Amniotic epithelial cell (primary cell): ENCODE results near the gene SNRNP25.

Source experiments
- DNase-seq: peaks from one replicate; pipeline ENCODE4 v3.0.0-alpha.2; 2010; ENCODE audit warnings: low read depth

Gene SNRNP25

DNA sequence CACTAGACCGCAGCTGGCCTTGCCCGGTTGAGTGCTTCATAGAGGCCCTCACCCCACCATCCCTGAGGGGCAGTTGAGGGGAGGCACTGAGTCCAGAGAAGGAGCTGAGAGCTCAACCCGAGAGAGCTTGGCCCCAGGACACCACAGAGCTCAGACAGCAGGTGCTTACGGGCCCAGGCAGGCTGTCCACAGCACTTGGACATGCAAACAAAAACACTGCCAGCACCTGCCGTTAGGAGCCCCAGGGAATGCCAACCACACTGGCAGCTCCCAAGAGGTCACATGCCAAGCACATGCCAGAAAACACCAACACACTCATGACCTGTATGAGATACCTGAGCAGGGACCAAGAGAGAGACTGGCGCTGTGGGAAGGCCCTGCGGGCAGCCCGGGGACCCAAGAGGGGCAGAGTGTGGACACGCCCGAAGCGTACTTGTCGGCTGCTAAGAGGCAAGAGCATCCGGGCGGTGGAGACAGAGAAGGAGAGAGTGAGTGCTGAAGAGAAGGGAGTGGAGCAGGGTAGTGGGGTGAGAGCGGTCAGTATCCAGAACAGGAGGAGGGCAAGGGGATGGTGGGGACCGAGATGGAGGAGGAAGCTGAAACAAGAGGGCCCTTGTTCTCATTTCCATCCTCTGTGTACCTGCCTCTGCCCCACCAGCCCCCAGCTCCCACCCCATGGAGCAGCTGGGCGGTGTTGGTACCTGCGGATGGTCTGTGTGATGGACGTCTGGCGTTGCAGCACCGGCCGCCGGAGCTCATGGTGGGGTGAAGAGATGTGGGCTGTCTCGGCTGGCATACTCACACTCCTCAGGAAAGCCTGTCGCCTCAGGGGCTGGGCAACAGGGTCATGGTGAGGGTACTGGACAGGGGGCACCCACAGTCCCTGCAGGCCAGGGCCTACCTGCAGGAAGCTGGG, 10.6 kb downstream of the SNRNP25 start:
- no peak for DNase-seq

- no peak for DNase-seq
Measured at GRCh38 chr16:64914-65255, 11.3 kb downstream of the SNRNP25 start.

DNA sequence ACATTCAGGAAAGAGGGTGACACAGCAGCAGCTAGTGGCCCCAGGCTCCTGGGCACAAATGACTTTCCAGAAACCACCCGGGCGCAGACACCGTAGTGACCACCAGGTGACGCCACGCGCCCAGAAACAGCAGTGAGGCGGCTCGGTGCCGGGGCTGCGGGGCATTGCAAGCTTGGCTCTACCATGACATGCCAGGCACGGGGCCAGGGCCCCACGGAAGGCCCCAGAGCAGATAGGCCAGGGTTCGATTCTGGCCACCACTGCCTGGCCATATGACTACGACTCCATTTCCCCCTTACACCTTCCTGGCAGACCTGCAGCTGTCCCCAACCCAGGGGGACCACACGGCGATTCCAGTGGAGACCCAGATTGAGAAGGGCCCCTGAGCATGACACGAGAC, 12.1 kb downstream of the SNRNP25 start:
- peak; percentile 42 for DNase-seq

DNA sequence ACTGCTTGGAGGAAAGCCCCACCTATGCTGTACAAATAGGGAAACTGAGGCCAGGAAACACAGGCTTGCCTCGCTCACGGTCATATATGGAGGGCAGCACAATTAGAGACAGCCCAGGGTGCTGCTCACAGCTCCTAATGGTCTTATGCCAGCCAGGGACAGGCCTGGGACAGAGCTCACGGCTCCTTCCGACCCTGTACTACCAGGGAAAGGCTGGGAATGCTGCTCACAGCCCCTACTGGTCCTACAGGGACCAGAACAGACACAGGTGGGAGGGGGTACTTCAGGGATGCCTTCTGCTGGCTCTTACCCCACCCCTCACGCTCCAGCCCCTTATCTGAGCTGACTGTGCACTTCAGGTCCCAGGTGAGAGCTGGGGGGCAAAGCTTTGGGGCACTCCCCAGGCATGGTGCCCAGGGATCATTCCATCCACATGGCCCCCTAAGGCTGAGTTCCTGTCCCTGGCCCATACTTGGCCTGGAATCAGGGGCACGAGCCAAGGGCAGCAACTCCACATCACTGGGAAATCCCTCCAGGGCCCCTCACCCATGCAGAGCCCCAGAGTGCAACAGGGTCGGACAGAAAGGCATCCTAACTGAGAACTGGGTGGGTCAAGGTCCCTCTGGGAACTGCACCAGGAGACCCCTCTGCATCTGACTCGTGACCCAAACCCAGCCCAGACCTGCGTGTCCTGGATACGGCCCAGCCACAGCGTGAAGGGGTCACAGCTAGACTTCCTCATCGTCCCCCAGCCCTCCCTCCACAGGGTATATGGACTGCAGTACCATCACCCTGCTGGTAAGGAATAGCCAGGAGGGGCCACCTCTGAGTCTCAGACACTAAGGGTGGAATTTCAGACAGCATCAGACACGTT, 12.9 kb downstream of the SNRNP25 start:
- DNase-seq: no peak

DNA sequence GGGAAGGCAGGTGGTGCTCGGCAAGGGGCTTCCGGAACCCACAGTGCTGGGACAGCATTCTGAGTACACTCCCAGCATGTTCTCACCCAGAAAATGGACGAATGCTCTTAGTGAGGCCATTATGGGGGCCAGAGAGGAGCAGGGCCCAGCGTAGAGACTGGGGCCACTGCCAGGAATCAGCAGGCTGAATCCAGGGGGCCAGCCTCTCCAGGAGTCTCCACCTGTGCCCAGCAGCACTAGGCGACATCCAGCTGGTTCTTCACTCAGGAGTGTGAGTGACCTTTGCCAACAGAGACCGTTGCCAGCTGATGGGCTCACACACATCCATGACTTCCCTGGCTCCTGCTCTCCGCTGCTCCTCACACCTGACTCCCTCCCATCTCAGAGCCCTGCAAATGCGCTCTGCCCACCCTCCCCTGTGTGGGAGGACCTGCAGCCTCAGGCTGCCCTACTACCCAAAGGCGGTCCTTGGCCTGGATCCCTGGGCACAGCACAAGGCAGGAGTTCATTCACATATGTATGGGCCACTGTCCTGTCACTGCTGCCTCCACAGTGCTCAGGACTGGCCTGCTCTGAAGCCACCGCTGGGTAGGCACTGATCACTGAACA, 13.7 kb downstream of the SNRNP25 start:
- no peak for DNase-seq

GRCh38 chr16:67884-68789, 14.5 kb downstream of the SNRNP25 start:
- DNase-seq: no peak

GRCh38 chr16:69181-69580, 15.6 kb downstream of the SNRNP25 start:
- DNase-seq: no peak

GRCh38 chr16:71210-71539, 17.5 kb downstream of the SNRNP25 start:
- DNase-seq: no peak

GRCh38 chr16:71540-72401, 18.1 kb downstream of the SNRNP25 start:
- peak; percentile 63 for DNase-seq

GRCh38 chr16:72561-73548, 19.2 kb downstream of the SNRNP25 start, which contains the start of gene RHBDF1:
RHBDF1 (minus strand) TSS chr16:72631; CDS start chr16:65015, 7,616 bp downstream.
- peak; percentile 35 for DNase-seq

GRCh38 chr16:74051-74746, 20.6 kb downstream of the SNRNP25 start:
- DNase-seq: no peak

DNA sequence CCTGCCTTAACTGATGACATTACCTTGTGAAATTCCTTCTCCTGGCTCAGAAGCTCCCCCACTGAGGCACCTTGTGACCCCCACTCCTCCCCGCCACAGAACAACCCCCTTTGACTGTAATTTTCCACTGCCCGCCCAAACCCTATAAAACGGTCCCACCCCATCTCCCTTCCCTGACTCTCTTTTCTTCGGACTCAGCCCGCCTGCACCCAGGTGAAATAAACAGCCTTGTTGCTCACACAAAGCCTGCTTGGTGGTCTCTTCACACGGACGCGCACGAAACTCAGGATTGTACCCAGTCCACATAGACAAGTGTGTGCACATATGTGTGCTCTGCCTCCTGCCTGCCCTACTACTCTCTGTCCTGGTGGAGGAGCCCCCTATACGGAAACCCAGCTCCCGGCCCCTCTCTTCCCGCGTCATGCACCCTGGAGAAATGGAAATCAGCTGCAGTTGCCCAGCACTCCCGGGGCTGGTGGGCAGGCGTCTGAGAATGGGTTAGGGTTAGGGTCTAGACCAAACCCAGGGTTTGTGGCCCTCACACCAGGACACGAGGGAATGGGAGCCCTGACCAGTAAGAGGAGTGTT, 21.2 kb downstream of the SNRNP25 start:
- DNase-seq: no peak

- peak; percentile 92 for DNase-seq
Measured at GRCh38 chr16:75580-76501, 22.2 kb downstream of the SNRNP25 start.

GRCh38 chr16:76535-77272, 23.1 kb downstream of the SNRNP25 start:
- DNase-seq: peak; percentile 71

DNA sequence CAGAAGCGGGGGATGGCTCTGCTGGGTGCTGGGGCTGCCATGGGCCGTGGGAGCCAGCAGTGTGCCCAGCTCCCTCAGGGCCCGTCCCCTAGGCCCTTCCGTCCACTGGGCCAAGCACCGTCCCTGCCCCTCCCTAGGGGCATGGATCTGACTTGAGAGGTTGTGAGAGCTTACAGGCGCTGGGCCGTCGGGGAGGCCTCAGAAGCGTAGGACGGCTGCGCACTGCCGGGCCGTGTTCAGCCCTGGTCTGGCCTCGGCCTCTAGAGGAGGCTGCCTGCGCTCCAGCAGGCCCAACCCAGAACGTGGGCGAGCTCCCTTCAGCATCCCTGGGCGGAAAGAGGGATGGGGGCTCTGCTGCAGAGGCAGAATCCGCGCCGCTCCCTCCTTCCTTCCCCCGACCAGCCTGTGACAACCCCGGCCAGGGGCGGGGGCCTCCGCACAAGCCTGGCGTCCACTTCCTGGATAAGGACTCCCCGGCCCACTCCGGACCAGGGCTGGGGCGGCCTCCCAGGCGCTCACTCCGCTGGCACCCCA, 23.7 kb downstream of the SNRNP25 start:
- peak; percentile 76 for DNase-seq

DNA sequence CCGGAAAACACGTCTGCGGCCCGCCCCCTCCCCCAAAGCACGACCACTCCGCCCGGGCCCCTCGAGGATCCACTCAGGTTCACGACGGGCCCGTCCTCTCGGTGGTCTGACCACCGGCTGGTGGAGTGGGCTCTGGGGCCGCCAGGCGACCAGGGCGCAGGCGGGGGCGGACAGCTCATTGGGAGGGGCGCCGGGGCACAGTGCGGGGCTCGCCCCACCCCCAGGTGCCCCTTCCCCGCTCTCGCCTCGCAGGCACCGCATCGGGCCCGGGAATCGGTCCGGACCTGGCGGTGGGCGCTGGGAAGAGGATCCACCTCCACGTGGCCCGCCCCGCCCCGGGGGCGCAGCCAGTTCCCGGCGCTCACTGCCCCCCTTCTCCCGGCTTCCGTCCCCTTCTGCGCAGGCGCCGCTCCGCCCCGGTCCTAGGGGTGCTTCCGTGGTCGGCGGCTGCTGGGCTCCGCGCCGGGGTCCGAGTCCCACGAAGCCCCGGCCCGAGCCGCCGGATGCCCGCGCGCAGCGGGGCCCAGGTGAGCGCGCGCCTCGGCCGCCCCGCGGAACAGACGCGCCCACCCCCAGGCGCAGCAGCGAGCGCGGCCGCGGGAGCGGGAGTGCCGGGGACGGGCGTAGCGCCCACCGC, 24.3 kb downstream of the SNRNP25 start, which contains the start of gene MPG:
Gene MPG (plus strand): TSS at position 419 of the 637 bp plus-strand sequence. CDS start 85 bp downstream, at position 504.
- DNase-seq: peak; percentile 64
